ENCODE data around the gene METTL14. TPM values are rescaled to one million over a fixed set of nuclear protein-coding genes. Genes with fewer than 3 reads are reported as not detected.

The METTL14 gene
- total RNA-seq, 1 experiment from 2014 or later: 53.8 TPM

- no TSS peak for BruUV-seq (replicated peaks)
- H3K9me2 ChIP-seq (ENCODE audit: insufficient read depth): no peaks in the 10 kb centered on the region
- H3K4me2 ChIP-seq (ENCODE audit: low read length): no peak overlapping the region
- H3K4me3 ChIP-seq (replicated peaks in 1 of 2; ENCODE audit: low read depth in 1 of 2, low read length in 2 of 2): no peak overlapping the region
- TF ChIP-seq RAD21 (IDR thresholded peaks at IDR 0.05; ENCODE audit: low read depth): no peak
- no peak for TF ChIP-seq ZFX (IDR thresholded peaks at IDR 0.05)
- no peak for TF ChIP-seq SP1 (IDR thresholded peaks at IDR 0.05; ENCODE audit: low read depth)
- no peak for TF ChIP-seq EGR1 (IDR thresholded peaks at IDR 0.05; ENCODE audit: low read depth)
- no peak for TF ChIP-seq CBX3 (IDR thresholded peaks at IDR 0.05; ENCODE audit: low read depth)
- TF ChIP-seq SRF (IDR thresholded peaks at IDR 0.05; ENCODE audit: low read depth): no peak
- no peak for TF ChIP-seq EZH2 (IDR thresholded peaks at IDR 0.05)
- TF ChIP-seq ELF1 (IDR thresholded peaks at IDR 0.05; ENCODE audit: borderline replicate concordance, low read depth): no peak
- no peak for TF ChIP-seq TCF7L2 (IDR thresholded peaks at IDR 0.05; ENCODE audit: borderline replicate concordance, extremely low read depth, insufficient read depth, insufficient read length)
- H4K20me1 ChIP-seq (ENCODE audit: insufficient read depth): no peaks in the 10 kb centered on the region
- no peak for DNase-seq (ENCODE audit: low read depth, low spot score)
- no peaks in the 10 kb centered on the region for H3K9me3 ChIP-seq (ENCODE audit: control insufficient read depth in 1 of 2, insufficient read depth in 1 of 2, low read depth in 1 of 2, low read length in 2 of 2)
- ChIA-PET POLR2A (no interaction called here), RAD21 (ENCODE audit: low non-redundant PET in 1 of 2, low total read pairs in 2 of 2, uncharacterized antibody in 2 of 2, unreplicated experiment in 2 of 2) (no interaction called here), CTCF (no interaction called here)
- H3K79me2 ChIP-seq (ENCODE audit: insufficient read depth, low read length): no peaks in the 10 kb centered on the region
- H2AFZ ChIP-seq (ENCODE audit: low read depth, low read length, poor library complexity, severe bottlenecking): no peak overlapping the region
- no peak overlapping the region for H3K27ac ChIP-seq (ENCODE audit: low read depth, low read length)
- no peaks in the 10 kb centered on the region for H3K27me3 ChIP-seq (ENCODE audit: insufficient read depth, low read length)
- no peaks in the 10 kb centered on the region for H3K4me1 ChIP-seq (ENCODE audit: control insufficient read depth in 1 of 2, insufficient read depth in 2 of 2, low read length in 2 of 2)
- H3K9ac ChIP-seq (ENCODE audit: low read length): no peak overlapping the region
- intact Hi-C loops (cut with micrococcal nuclease): no loop called here
- no peak for ATAC-seq
- peaks cover 0 to 5% of the 10 kb centered on the region in 2 experiments; a peak in 1 of 4 replicates for H3K36me3 ChIP-seq (ENCODE audit: control insufficient read depth in 1 of 2, insufficient read depth in 2 of 2, low read length in 2 of 2)
Measured at GRCh38 chr4:118753685-118754084, 68.5 kb downstream of the METTL14 start.

GRCh38 chr4:118754890-118755289, 69.7 kb downstream of the METTL14 start:
- intact Hi-C loops (cut with micrococcal nuclease): no loop called here
- RAD21 ChIA-PET (ENCODE audit: low non-redundant PET in 1 of 2, low total read pairs in 2 of 2, uncharacterized antibody in 2 of 2, unreplicated experiment in 2 of 2): no interaction called here
- H3K4me1 ChIP-seq (ENCODE audit: control insufficient read depth in 1 of 2, insufficient read depth in 2 of 2, low read length in 2 of 2): no peaks in the 10 kb centered on the region
- H3K4me3 ChIP-seq (replicated peaks in 1 of 2; ENCODE audit: low read depth in 1 of 2, low read length in 2 of 2): no peak overlapping the region
- CTCF ChIA-PET: no interaction called here
- H3K9me2 ChIP-seq (ENCODE audit: insufficient read depth): no peaks in the 10 kb centered on the region
- POLR2A ChIA-PET: no interaction called here
- no peaks in the 10 kb centered on the region for H3K9me3 ChIP-seq (ENCODE audit: control insufficient read depth in 1 of 2, insufficient read depth in 1 of 2, low read depth in 1 of 2, low read length in 2 of 2)
- no peak for ATAC-seq
- BruUV-seq (replicated peaks): no TSS peak
- no peak overlapping the region for H3K4me2 ChIP-seq (ENCODE audit: low read length)
- no peak overlapping the region for H3K27ac ChIP-seq (ENCODE audit: low read depth, low read length)
- peaks cover 0 to 5% of the 10 kb centered on the region in 2 experiments; a peak in 1 of 4 replicates for H3K36me3 ChIP-seq (ENCODE audit: control insufficient read depth in 1 of 2, insufficient read depth in 2 of 2, low read length in 2 of 2)
- no peak overlapping the region for H2AFZ ChIP-seq (ENCODE audit: low read depth, low read length, poor library complexity, severe bottlenecking)
- no peak overlapping the region for H3K9ac ChIP-seq (ENCODE audit: low read length)
- H3K79me2 ChIP-seq (ENCODE audit: insufficient read depth, low read length): no peaks in the 10 kb centered on the region
- DNase-seq (ENCODE audit: low read depth, low spot score): no peak
- no peaks in the 10 kb centered on the region for H3K27me3 ChIP-seq (ENCODE audit: insufficient read depth, low read length)
- H4K20me1 ChIP-seq (ENCODE audit: insufficient read depth): no peaks in the 10 kb centered on the region
- TF ChIP-seq MAX (IDR thresholded peaks at IDR 0.05) (no peak), CEBPB (IDR thresholded peaks at IDR 0.05; ENCODE audit: low read depth) (no peak), RAD21 (IDR thresholded peaks at IDR 0.05; ENCODE audit: low read depth) (no peak), POLR2AphosphoS5 (IDR thresholded peaks at IDR 0.05; ENCODE audit: low read depth, low read length) (no peak), CTCF (IDR thresholded peaks at IDR 0.05 in 2 of 3, conservative IDR thresholded peaks at IDR 0.05 in 1 of 3; ENCODE audit: borderline replicate concordance in 1 of 3, insufficient read depth in 1 of 3, low read depth in 2 of 3, low read length in 2 of 3) (no peak), ZBTB33 (IDR thresholded peaks at IDR 0.05; ENCODE audit: extremely low read depth, insufficient replicate concordance, low read length) (no peak), ZNF274 (IDR thresholded peaks at IDR 0.05; ENCODE audit: low read depth, low read length) (no peak), CBX3 (IDR thresholded peaks at IDR 0.05; ENCODE audit: low read depth) (no peak), YY1 (IDR thresholded peaks at IDR 0.05; ENCODE audit: extremely low read depth, insufficient replicate concordance, low read depth, low read length) (no peak), ELF1 (IDR thresholded peaks at IDR 0.05; ENCODE audit: borderline replicate concordance, low read depth) (no peak), SP1 (IDR thresholded peaks at IDR 0.05; ENCODE audit: low read depth) (no peak), FOSL1 (IDR thresholded peaks at IDR 0.05; ENCODE audit: low read depth) (no peak), ZFX (IDR thresholded peaks at IDR 0.05) (no peak), EZH2phosphoT487 (IDR thresholded peaks at IDR 0.05; ENCODE audit: borderline replicate concordance) (no peak), EZH2 (IDR thresholded peaks at IDR 0.05) (no peak)

All from HCT116 (cell line).